VCaP (cell line): ENCODE measurements around the gene DIAPH2.

Source experiments
- H3K27ac ChIP-seq: fragments of 450-650 bp; 2 replicates; pipeline ENCODE4 v1.5.1; 2017
- TF ChIP-seq, protein P1 (sequence below): fragments of 450-650 bp; conservative IDR thresholded peaks from 2 replicates; pipeline ENCODE4 v1.5.1; 2017; ENCODE audit warnings: mild to moderate bottlenecking, moderate library complexity

The DIAPH2 gene

GRCh38 chrX:97551821-97552220, 867.2 kb downstream of the DIAPH2 start:
- no peak overlapping the region for H3K27ac ChIP-seq
- TF ChIP-seq, protein P1, sequence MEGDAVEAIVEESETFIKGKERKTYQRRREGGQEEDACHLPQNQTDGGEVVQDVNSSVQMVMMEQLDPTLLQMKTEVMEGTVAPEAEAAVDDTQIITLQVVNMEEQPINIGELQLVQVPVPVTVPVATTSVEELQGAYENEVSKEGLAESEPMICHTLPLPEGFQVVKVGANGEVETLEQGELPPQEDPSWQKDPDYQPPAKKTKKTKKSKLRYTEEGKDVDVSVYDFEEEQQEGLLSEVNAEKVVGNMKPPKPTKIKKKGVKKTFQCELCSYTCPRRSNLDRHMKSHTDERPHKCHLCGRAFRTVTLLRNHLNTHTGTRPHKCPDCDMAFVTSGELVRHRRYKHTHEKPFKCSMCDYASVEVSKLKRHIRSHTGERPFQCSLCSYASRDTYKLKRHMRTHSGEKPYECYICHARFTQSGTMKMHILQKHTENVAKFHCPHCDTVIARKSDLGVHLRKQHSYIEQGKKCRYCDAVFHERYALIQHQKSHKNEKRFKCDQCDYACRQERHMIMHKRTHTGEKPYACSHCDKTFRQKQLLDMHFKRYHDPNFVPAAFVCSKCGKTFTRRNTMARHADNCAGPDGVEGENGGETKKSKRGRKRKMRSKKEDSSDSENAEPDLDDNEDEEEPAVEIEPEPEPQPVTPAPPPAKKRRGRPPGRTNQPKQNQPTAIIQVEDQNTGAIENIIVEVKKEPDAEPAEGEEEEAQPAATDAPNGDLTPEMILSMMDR: no peak

GRCh38 chrX:97553833-97554232, 869.2 kb downstream of the DIAPH2 start:
- TF ChIP-seq, protein P1: no peak

DNA sequence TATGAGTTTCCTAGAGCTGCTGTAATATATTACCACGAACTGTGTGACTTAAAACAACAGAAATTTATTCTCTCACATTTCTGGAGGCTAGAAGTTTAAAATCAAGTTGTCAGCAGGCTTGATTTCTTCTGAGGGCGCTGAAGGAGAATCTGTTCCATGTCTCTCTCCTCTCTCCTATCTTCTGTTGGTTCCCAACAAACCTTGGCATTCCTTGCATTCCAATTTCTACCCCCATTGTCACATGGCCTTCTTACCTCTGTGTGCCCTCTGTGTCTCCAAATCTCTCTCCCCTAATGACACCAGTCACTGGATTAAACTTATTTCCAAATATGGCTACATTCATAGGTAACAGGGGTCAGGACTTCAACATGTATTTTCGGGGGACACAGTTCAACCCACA, 871.7 kb downstream of the DIAPH2 start:
- no peak overlapping the region for H3K27ac ChIP-seq
- TF ChIP-seq, protein P1: no peak

More at GRCh38 chrX:97553833-97554232, 869.2 kb downstream of the DIAPH2 start:
- H3K27ac ChIP-seq: no peak overlapping the region

DNA sequence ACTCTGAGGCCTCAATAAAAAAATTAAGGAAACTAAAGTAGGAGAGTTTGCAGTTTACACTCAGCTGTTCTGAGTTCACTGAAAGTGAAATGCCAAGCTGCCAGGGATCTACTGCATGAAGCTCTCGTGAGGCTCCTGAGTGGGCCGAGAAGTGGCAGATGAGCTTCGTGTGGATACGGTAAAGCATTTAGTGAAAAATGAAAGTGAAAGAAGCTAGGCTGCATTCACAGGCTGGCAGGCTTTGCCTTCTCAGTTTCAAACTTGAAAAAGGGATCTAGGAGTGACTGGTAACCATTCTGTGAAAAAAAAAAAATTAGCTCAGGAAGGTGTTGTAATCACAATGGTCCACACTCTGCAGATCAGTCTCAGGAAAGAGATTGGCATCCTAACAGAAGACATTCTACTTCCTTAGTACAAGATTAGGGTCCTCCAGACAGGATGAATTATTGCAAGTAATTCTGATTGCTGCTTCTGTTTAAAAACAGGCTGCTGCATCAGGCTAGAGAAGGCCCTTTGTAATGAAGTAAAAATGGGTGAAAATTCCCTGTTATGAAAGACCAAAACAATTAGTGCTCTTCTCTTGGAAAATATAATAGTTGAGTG, 879.0 kb downstream of the DIAPH2 start:
- TF ChIP-seq, protein P1: no peak
- H3K27ac ChIP-seq: peak overlapping the region; percentile 40

GRCh38 chrX:97564496-97564895, 879.9 kb downstream of the DIAPH2 start:
- TF ChIP-seq, protein P1: no peak
- H3K27ac ChIP-seq: peak overlapping the region; percentile 40; the same call in 1 of the 2 replicates

- no peak overlapping the region for H3K27ac ChIP-seq
- TF ChIP-seq, protein P1: no peak
These were observed 902.5 kb downstream of the DIAPH2 start for GRCh38 chrX:97587171-97587570.

GRCh38 chrX:97594646-97595224, 910.1 kb downstream of the DIAPH2 start:
- TF ChIP-seq, protein P1: no peak
- no peak overlapping the region for H3K27ac ChIP-seq
